HG03558 (cell line): ENCODE results near the gene NRN1.
"Not testable (repeated sequence)": the region's sequence is repeated elsewhere in the genome, so short reads cannot be mapped to it uniquely, and the experiment has no call there.

ENCODE experiments used
- ATAC-seq: cut with Tn5 transposase; IDR thresholded peaks from one replicate; pipeline ENCODE4 v1.9.1; 2021; ENCODE audit warnings: moderate number of reproducible peaks; ENCODE audit not compliant: unreplicated experiment; ENCODE audit errors: extremely low read depth

Gene NRN1

GRCh38 chr6:6006428-6007365, at the start of gene NRN1:
Gene NRN1 (minus strand): TSS chr6:6006925. CDS start chr6:6006749, 176 bp downstream.
- ATAC-seq, result no peak

- no peak for ATAC-seq
These were observed 45.5 kb upstream of the NRN1 start for GRCh38 chr6:6052216-6052615.

GRCh38 chr6:6046716-6047115, 40.0 kb upstream of the NRN1 start:
- ATAC-seq, result no peak

- no peak for ATAC-seq
These were observed 33.3 kb upstream of the NRN1 start for GRCh38 chr6:6039946-6040509.

- ATAC-seq, result no peak
These were observed 30.5 kb upstream of the NRN1 start for GRCh38 chr6:6037179-6037578.

GRCh38 chr6:6033858-6034257, 27.1 kb upstream of the NRN1 start:
- ATAC-seq, result no peak

GRCh38 chr6:6026513-6027205, 19.9 kb upstream of the NRN1 start:
- no peak for ATAC-seq

GRCh38 chr6:6025736-6026135, 19.0 kb upstream of the NRN1 start:
- ATAC-seq, result no peak

GRCh38 chr6:6024220-6024619, 17.5 kb upstream of the NRN1 start:
- no peak for ATAC-seq

GRCh38 chr6:6022841-6023240, 16.1 kb upstream of the NRN1 start:
- ATAC-seq, result not testable (repeated sequence)

- ATAC-seq, result no peak
These were observed 2.1 kb upstream of the NRN1 start for GRCh38 chr6:6008648-6009421.

- no peak for ATAC-seq
These were observed 1.4 kb upstream of the NRN1 start for GRCh38 chr6:6008089-6008647.

GRCh38 chr6:6007366-6008088, 802 bp upstream of the NRN1 start:
- no peak for ATAC-seq

- no peak for ATAC-seq
These were observed 708 bp downstream of the NRN1 start for GRCh38 chr6:6006006-6006427.

- no peak for ATAC-seq
These were observed 1.4 kb downstream of the NRN1 start for GRCh38 chr6:6005051-6006005.

- no peak for ATAC-seq
These were observed 2.2 kb downstream of the NRN1 start for GRCh38 chr6:6004390-6004995.

GRCh38 chr6:6003621-6004366, 2.9 kb downstream of the NRN1 start:
- no peak for ATAC-seq
